Activated CD8-positive, alpha-beta memory T cell treated with anti-CD3 and anti-CD28 coated beads for 4 hours (primary cell): ENCODE results near the gene GPM6B.
"Not testable (repeated sequence)": the region's sequence is repeated elsewhere in the genome, so short reads cannot be mapped to it uniquely, and the experiment has no call there.

Experiments used
- DNase-seq, 2 donors: peaks; one replicate each; pipeline ENCODE4 v3.0.0-alpha.2; 2020; ENCODE audit warnings: low read depth in 2 of 2

The GPM6B gene

GRCh38 chrX:13730523-13730922, 86.4 kb downstream of the GPM6B start:
- DNase-seq = not testable (repeated sequence)

- DNase-seq = not testable (repeated sequence)
Observed at GRCh38 chrX:13726583-13726982, 90.3 kb downstream of the GPM6B start.

GRCh38 chrX:13724878-13725277, 92.0 kb downstream of the GPM6B start:
- not testable (repeated sequence) for DNase-seq

GRCh38 chrX:13721819-13722519, 94.9 kb downstream of the GPM6B start:
- DNase-seq = no peak

GRCh38 chrX:13721371-13721770, 95.5 kb downstream of the GPM6B start:
- no peak for DNase-seq
